ENCODE results near the gene GATC. TPM values are rescaled to one million over a fixed set of nuclear protein-coding genes. Genes with fewer than 3 reads are reported as not detected.

The GATC gene
- polyA plus RNA-seq, 3 donors: 29.8 to 43.3 (median 41.9) TPM

DNA sequence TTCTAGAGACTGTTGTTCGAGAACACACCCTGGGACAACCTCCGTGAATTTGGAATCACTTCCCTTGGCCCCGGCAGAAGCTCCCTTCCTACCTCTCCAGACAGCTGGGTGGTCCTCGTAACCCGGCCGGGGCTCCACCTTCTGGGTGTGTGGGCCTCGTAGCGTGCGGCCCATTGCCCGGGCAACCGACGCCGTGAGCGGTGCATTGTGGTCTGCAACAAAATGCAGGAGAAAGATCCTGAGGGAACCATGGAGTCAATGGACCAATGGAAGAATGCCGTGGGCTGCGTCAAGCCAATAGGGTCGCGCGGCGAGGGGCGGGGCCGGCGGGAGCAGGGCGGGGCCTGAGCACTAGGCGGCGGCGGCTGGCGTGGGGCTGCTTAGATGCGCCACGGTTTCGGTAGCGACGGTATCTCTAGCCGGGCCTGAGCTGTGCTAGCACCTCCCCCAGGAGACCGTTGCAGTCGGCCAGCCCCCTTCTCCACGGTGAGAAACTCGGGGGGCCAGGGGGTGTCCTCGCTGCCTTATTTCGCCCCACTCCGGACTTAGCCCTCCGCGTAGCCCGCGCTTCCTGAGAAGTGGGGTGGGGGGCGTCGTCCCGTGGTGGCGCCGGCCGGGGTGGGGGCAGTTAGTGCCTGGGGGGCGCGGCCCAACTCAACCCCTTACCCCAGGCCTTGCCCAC lies 49.6 kb downstream of the GATC start, which contains the start of gene DYNLL1:
DYNLL1 (plus strand) TSS at position 383 of the 682 bp plus-strand sequence. CDS start 309 bp downstream, outside the sequence.
- peak; percentile 96 for DNase-seq

DNA sequence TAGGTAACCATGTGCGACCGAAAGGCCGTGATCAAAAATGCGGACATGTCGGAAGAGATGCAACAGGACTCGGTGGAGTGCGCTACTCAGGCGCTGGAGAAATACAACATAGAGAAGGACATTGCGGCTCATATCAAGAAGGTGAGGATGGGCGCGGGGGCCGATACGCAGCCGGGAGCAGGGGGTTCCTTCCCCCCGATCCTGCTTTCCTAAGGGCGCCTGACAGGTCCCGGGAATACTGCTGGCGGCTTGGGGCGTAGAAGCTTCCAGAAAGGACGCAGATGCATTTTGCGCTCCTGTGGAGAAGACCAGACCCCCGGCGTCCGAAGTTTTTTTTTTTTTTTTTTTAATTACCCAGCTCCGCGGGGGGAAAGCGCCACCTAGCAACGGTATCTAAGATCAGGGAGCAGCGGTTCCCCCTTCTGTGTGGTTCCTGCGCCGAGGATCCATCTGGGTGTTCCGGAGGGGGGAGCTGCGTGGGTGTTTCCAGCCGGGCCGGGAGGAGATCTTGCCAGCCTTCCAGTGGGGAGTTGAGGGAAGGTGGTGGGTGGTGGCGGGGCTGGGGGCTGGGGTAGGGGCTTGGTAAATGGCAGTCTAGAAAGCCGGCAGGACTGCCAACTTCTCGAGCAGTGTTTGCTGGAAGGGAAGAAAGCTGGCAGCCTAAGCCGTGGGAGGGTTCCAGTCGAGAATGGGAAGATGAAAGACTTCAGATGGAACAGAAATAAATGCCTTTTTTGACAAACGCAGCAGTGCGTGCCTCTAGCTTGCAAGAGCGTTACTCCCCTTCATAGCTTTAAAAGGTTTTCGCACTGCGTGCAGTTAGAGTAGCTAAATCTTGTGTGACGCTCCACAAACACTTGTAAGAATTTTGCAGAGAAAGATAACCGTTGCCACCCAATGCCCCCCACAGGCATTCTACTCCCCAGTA lies 50.4 kb downstream of the GATC start:
- peak; percentile 65 for DNase-seq

DNA sequence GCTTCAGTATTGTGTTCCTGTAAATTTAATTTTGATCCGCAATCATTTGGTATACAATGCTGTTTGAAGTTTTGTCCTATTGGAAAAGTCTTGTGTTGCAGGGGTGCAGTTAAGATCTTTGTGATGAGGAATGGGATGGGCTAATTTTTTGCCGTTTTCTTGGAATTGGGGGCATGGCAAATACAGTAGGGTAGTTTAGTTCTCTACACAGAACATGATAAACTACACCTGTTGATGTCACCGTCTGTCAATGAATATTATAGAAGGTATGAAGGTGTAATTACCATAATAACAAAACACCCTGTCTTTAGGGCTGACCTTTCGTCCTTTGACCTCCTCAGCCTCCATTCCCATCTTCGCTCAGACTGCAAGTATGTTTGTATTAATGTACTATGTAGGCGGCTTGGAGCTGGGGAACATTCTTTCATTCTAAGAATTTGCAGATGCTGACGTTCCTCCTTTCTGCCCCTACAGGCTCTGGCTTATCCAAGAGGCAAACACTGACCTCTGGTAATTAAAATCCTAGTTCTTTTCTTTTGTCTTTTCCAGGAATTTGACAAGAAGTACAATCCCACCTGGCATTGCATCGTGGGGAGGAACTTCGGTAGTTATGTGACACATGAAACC lies 51.4 kb downstream of the GATC start:
- no peak for DNase-seq

DNA sequence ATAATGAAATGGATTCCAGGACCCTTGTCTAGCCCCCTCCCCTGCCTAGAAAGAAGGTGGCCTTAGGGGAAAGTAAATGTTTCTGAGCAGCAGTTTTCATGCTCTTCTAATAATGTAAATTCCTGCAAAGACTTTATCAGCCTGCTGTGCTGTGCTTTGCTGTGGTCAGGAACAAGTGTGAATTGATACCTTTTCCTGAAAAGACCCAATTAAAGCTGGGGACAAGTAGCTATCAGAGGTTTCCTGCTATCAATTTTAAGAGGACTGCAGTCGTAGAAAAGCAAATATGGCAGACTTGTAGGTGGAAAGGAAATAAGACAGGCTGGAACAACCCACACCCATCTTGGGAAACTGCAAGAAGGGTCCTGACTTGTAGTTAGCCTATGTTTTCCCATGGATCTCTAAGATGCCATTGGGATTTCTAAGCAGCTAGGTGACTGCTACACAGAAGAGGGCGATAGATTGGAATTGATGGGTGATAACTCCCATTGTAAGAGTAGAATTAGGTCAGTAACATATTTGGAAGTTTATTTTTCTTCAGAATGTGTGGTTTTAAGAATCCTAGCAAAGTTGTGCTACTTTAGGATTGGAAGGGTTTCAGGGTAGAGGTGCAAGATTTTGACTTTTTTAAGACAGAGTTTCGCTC lies 52.7 kb downstream of the GATC start:
- DNase-seq: no peak

DNA sequence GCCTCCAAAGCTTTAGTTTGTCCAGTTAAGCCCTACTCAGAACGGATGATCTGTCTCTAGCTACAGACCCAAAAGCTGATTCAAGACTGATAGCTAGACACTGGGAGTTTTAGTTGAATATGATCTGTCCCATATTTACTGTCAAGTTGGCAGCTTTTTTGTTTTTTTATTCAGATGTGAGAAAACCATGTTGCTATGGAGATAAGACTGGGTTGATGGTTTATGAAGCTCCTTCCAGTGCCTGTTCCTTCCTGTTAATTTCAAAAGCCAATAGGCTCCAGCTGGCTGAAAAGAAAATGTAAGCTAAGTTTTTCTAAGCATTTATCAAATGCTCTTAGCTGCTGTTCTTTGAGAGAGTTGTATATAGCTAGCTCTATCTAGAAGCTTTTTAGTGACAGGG lies 54.3 kb downstream of the GATC start:
- DNase-seq: no peak

DNA sequence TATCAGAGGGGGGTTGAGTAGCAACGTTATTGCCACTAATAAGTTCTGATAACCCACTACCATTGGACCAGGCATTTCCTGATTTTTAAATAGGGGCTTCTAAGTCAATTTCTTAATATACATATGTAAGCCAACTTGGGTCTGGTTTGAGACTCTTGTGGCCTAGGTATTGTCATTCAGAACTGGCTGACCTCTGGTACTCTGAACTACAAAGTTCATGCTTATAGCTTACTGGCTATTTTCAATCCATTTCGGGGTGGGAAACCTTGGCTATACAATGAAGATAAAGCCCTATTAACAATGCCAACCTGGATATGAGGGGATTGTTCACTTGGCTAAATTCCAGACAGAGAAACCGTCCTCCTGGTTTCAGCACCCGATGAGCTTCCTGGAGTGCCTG lies 58.3 kb downstream of the GATC start:
- DNase-seq: no peak

DNA sequence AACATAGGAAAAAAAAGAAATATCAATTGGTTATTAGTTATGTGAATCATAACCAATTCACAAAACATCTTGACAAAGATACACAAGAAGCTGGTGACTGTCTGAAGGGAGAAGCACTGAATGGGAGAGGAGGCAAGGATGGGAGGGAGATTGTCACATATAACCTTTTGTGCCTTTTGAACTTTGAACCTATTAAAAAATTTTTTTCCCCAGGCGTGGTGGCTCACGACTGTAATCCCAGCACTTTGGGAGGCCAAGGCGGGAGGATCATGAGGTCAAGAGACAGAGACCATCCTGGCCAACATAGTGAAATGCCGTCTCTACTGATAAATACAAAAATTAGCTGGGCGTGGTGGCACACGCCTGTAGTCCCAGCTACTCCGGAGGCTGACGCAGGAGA lies 62.3 kb downstream of the GATC start:
- no peak for DNase-seq

Other genes with a start within 250 kb of the GATC start
- gene RPLP0, start 245.3 kb upstream of the GATC start, polyA plus RNA-seq (ENCODE audit: insufficient read length in 3 of 3): 1,000 to 10,000 TPM; 2,489 to 3,091 (median 2,771) TPM
- 10 to 100 TPM; 73.5 to 86.4 (median 77.1) TPM for gene PXN, start 180.7 kb upstream of the GATC start, polyA plus RNA-seq (ENCODE audit: insufficient read length in 3 of 3)
- not detected for gene RNU4-2, start 154.5 kb upstream of the GATC start, polyA plus RNA-seq (ENCODE audit: insufficient read length in 3 of 3)
- not detected for gene RNU4-1, start 153.2 kb upstream of the GATC start, polyA plus RNA-seq (ENCODE audit: insufficient read length in 3 of 3)
- 1 to 10 TPM; 3.2 to 5.4 (median 4.7) TPM for gene SIRT4, start 144.1 kb upstream of the GATC start, polyA plus RNA-seq (ENCODE audit: insufficient read length in 3 of 3)
- gene PLA2G1B, start 118.7 kb upstream of the GATC start, polyA plus RNA-seq (ENCODE audit: insufficient read length in 3 of 3): under 1 TPM; 0.41 to 0.84 (median 0.41) TPM
- gene MSI1, start 77.3 kb upstream of the GATC start, polyA plus RNA-seq (ENCODE audit: insufficient read length in 3 of 3): 10 to 100 TPM; 21.9 to 25.0 (median 24.0) TPM
- gene COX6A1, start 8.3 kb upstream of the GATC start, polyA plus RNA-seq (ENCODE audit: insufficient read length in 3 of 3): 100 to 1,000 TPM; 307 to 370 (median 333) TPM
- 10 to 100 TPM; 37.1 to 43.4 (median 41.3) TPM for gene TRIAP1, start 60 bp upstream of the GATC start, polyA plus RNA-seq (ENCODE audit: insufficient read length in 3 of 3)
- gene SRSF9, start 23.3 kb downstream of the GATC start, polyA plus RNA-seq (ENCODE audit: insufficient read length in 3 of 3): 100 to 1,000 TPM; 243 to 256 (median 244) TPM
- 100 to 1,000 TPM; 451 to 563 (median 460) TPM for gene DYNLL1, start 49.7 kb downstream of the GATC start, polyA plus RNA-seq (ENCODE audit: insufficient read length in 3 of 3)
- 10 to 100 TPM; 56.3 to 65.6 (median 61.7) TPM for gene COQ5, start 82.7 kb downstream of the GATC start, polyA plus RNA-seq (ENCODE audit: insufficient read length in 3 of 3)
- 100 to 1,000 TPM; 188 to 227 (median 198) TPM for gene RNF10, start 87.9 kb downstream of the GATC start, polyA plus RNA-seq (ENCODE audit: insufficient read length in 3 of 3)
- gene POP5, start 135.0 kb downstream of the GATC start, polyA plus RNA-seq (ENCODE audit: insufficient read length in 3 of 3): 10 to 100 TPM; 45.9 to 65.4 (median 54.5) TPM
- 1 to 10 TPM; 4.7 to 6.6 (median 5.4) TPM for gene CABP1, start 194.2 kb downstream of the GATC start, polyA plus RNA-seq (ENCODE audit: insufficient read length in 3 of 3)
- 100 to 1,000 TPM; 142 to 207 (median 176) TPM for gene MLEC, start 240.7 kb downstream of the GATC start, polyA plus RNA-seq (ENCODE audit: insufficient read length in 3 of 3)